CD1c-positive myeloid dendritic cell (primary cell): Measurements from ENCODE around the gene HPCAL1.
A peak's percentile ranks its signal among the peaks of the same experiment; 100 is the strongest.
"Not testable (repeated sequence)": the region's sequence is repeated elsewhere in the genome, so short reads cannot be mapped to it uniquely, and the experiment has no call there.

ENCODE experiments used
- DNase-seq: peaks from one replicate; pipeline ENCODE4 v3.0.0-alpha.2; 2016; ENCODE audit errors: extremely low spot score

The HPCAL1 gene

GRCh38 chr2:10442469-10443126, 139.9 kb downstream of the HPCAL1 start:
- not testable (repeated sequence) for DNase-seq

- DNase-seq, result no peak
Measured at GRCh38 chr2:10444463-10444862, 141.8 kb downstream of the HPCAL1 start.

- no peak for DNase-seq
Measured at GRCh38 chr2:10446631-10447030, 143.9 kb downstream of the HPCAL1 start.

- peak; percentile 61 for DNase-seq
Measured at GRCh38 chr2:10447300-10447894, 144.7 kb downstream of the HPCAL1 start.

GRCh38 chr2:10447895-10448575, 145.3 kb downstream of the HPCAL1 start, which contains the start of gene ODC1:
ODC1 (minus strand) TSS chr2:10448327; CDS start chr2:10445032, 3,295 bp downstream.
- peak; percentile 96 for DNase-seq

- peak; percentile 95 for DNase-seq
Measured at GRCh38 chr2:10448576-10449485, 146.1 kb downstream of the HPCAL1 start.

GRCh38 chr2:10449486-10449831, 146.8 kb downstream of the HPCAL1 start:
- no peak for DNase-seq

GRCh38 chr2:10449838-10450691, 147.4 kb downstream of the HPCAL1 start:
- DNase-seq, result no peak

- DNase-seq, result no peak
Measured at GRCh38 chr2:10451819-10452218, 149.1 kb downstream of the HPCAL1 start.

GRCh38 chr2:10452312-10452711, 149.6 kb downstream of the HPCAL1 start:
- DNase-seq, result no peak

- DNase-seq, result no peak
Measured at GRCh38 chr2:10452956-10453904, 150.5 kb downstream of the HPCAL1 start.

- no peak for DNase-seq
Measured at GRCh38 chr2:10453905-10454298, 151.2 kb downstream of the HPCAL1 start.

- DNase-seq, result no peak
Measured at GRCh38 chr2:10454505-10454904, 151.8 kb downstream of the HPCAL1 start.

- not testable (repeated sequence) for DNase-seq
Measured at GRCh38 chr2:10457195-10457594, 154.5 kb downstream of the HPCAL1 start.

GRCh38 chr2:10457846-10458598, 155.3 kb downstream of the HPCAL1 start:
- DNase-seq, result no peak

GRCh38 chr2:10460366-10460796, 157.7 kb downstream of the HPCAL1 start:
- DNase-seq, result no peak

GRCh38 chr2:10462178-10463083, 159.7 kb downstream of the HPCAL1 start:
- DNase-seq, result no peak

GRCh38 chr2:10465910-10466309, 163.2 kb downstream of the HPCAL1 start:
- DNase-seq, result no peak
